Dermis microvascular lymphatic vessel endothelial cell (primary cell): ENCODE data around the gene SH3PXD2B. TPM values are rescaled to one million over a fixed set of nuclear protein-coding genes. Genes with fewer than 3 reads are reported as not detected.

Experiments
- DNase-seq, 2 donors: peaks; one replicate each; pipeline versions ENCODE4 v3.0.0 to v3.0.0-alpha.2; 2010; ENCODE audit warnings: low read depth in 2 of 2
- total RNA-seq: library from RNA; depleted of rRNA; stranded (reverse); fragments of >200 nt; gene quantifications from 2 replicates; pipeline ENCODE4 v1.2.1, GENCODE V29; 2014

SH3PXD2B gene
- total RNA-seq, 1 donor from 2014 or later: 12.5 TPM

GRCh38 chr5:172453206-172453985 lies 929 bp downstream of the SH3PXD2B start:
- DNase-seq: peak in 1 of 2 donors; percentile 84

- DNase-seq: peak in 1 of 2 donors; percentile 78
Measured at GRCh38 chr5:172452398-172453205, 1.7 kb downstream of the SH3PXD2B start.

GRCh38 chr5:172451771-172452197 lies 2.5 kb downstream of the SH3PXD2B start:
- DNase-seq: peak; percentile 44 to 87

GRCh38 chr5:172450861-172451695 lies 3.2 kb downstream of the SH3PXD2B start:
- DNase-seq: peak in 1 of 2 donors; percentile 46

- DNase-seq: no peak
Measured at GRCh38 chr5:172450453-172450852, 3.9 kb downstream of the SH3PXD2B start.

- no peak for DNase-seq
Measured at GRCh38 chr5:172448999-172449398, 5.3 kb downstream of the SH3PXD2B start.

- no peak for DNase-seq
Measured at GRCh38 chr5:172447646-172448365, 6.5 kb downstream of the SH3PXD2B start.

- peak in 1 of 2 donors; percentile 69 for DNase-seq
Measured at GRCh38 chr5:172446336-172447051, 7.8 kb downstream of the SH3PXD2B start.

- DNase-seq: no peak
Measured at GRCh38 chr5:172445866-172446265, 8.5 kb downstream of the SH3PXD2B start.

GRCh38 chr5:172444626-172445365 lies 9.5 kb downstream of the SH3PXD2B start:
- no peak for DNase-seq

GRCh38 chr5:172444110-172444510 lies 10.2 kb downstream of the SH3PXD2B start:
- no peak for DNase-seq

- DNase-seq: peak; percentile 87 to 98
Measured at GRCh38 chr5:172443441-172444109, 10.8 kb downstream of the SH3PXD2B start.

- no peak for DNase-seq
Measured at GRCh38 chr5:172442592-172442991, 11.7 kb downstream of the SH3PXD2B start.

GRCh38 chr5:172441262-172441751 lies 13.0 kb downstream of the SH3PXD2B start:
- DNase-seq: no peak

GRCh38 chr5:172440486-172440885 lies 13.8 kb downstream of the SH3PXD2B start:
- no peak for DNase-seq

- no peak for DNase-seq
Measured at GRCh38 chr5:172439785-172440477, 14.4 kb downstream of the SH3PXD2B start.

GRCh38 chr5:172438319-172438668 lies 16.0 kb downstream of the SH3PXD2B start:
- DNase-seq: no peak
